Activated naive CD8-positive, alpha-beta T cell treated with anti-CD3 and anti-CD28 coated beads, Interleukin-2, amount 50 U/mL, for 24 hours (primary cell): ENCODE data around the gene GABRB3.

ENCODE experiments used
- ATAC-seq: fragments of 150-1000 bp; cut with Tn5 transposase; one replicate; pipeline ENCODE4 v1.10.0; 2021
- DNase-seq: peaks from one replicate; pipeline ENCODE4 v3.0.0; 2021
- H3K27ac Mint-ChIP-seq: one replicate; pipeline ENCODE4 v1.8.0; 2021; ENCODE audit warnings: mild to moderate bottlenecking, mixed read lengths
- H3K27me3 Mint-ChIP-seq: one replicate; pipeline ENCODE4 v1.8.0; 2021; ENCODE audit warnings: mixed read lengths
- H3K36me3 Mint-ChIP-seq: one replicate; pipeline ENCODE4 v1.8.0; 2021; ENCODE audit warnings: low read depth, mixed read lengths
- H3K4me1 Mint-ChIP-seq: one replicate; pipeline ENCODE4 v1.8.0; 2021; ENCODE audit warnings: mixed read lengths
- H3K4me3 Mint-ChIP-seq: one replicate; pipeline ENCODE4 v1.8.0; 2021; ENCODE audit warnings: mild to moderate bottlenecking, moderate library complexity, mixed read lengths
- H3K9me3 Mint-ChIP-seq: one replicate; pipeline ENCODE4 v1.8.0; 2021; ENCODE audit warnings: mixed read lengths

GABRB3 gene

DNA sequence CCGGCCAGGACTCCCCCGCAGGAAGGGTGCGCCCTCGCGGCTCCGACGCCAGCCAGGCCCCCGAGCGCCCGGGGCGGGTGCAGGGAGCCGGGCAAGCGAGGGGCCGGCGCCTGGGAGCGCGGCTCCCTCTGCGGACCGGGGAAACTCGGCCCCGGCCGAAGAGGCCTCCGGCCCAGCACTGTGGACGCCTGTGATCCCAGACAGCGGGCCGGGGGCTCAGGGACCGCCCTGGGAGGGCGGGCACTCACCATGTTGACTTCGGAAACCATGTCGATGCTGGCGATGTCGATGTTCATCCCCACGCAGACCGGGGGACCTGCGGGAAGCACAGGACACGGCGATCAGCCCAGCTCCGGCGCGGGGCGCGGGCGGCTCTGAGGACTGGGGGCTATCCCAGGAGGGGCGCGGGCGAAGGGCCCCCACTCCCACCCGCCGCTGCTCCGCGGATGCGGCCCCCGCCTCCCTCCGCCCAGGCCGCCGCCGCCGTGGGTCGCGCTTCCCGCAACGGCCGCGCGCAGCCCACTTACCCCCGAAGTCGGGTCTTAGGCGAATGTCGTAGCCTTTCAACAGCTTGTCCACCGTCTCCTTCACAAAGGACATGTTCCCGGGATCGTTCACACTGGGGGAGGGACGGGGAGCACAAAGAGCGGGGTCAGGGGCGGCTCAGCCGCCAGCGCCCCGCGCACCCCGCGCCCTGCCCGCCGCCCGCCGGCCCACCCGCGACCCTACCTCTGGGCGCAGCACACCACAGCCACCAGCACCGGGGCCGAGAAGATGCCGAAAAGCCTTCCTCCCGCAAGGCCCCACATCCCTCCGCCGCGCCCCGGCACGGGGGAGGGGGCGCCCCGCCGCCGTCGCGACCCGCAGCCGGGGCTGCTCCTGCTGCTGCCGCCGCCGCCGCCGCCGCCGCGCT lies at the start of gene GABRB3:
Gene GABRB3, minus strand, starts transcription at position 913 of the 913 bp plus-strand sequence.
- H3K27ac Mint-ChIP-seq: no peak within 1 kb of the TSS
- H3K27me3 Mint-ChIP-seq: peaks cover 34% of the 10 kb centered on the region
- ATAC-seq: no peak

DNA sequence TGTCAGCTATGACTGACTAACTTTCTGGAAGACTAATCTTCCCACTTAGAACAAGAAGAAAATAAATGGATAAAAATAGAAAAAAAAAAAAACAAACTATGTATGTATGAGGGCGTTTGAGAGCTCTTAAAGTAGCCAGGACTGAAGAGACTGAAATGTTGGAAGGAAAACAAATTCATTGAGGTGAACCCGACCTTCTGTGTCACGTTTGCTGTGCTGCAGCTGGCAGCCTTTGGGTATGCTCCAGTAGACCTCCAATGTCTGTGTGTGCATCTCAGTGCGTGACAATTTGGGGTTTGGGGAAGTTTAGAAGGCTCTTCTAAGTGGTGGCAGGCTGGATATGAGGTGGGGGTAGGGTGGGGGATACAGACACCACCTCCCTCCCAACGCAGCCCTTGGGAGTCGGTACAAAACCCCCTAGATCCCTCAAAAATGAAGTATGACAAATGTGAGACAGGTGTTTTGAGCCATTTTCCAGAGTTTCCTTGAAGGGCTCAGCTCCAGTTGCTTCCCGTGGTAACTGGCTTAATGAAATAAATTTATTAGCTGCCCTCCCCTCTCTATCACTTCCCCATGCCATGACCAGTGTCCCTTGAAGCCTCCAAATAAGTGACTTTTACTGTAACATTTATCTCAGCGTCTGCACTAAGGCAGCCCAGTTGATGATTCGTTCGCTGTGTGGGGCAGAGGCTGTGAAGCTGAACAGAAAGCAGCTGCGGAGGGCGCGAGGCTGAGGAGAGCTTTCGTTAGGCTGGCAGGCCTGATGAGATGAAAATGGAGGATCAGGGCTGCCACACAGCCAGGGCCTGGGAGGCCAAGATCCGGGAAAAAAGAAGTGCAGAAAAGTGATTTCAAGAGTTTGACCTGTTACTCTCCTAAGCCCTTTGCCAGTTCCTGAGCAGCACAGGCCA lies 34.9 kb upstream of the GABRB3 start:
- Mint-ChIP-seq H3K4me3 (no peak overlapping the region), H3K27me3 (no peaks in the 10 kb centered on the region), H3K36me3 (no peaks in the 10 kb centered on the region), H3K4me1 (no peaks in the 10 kb centered on the region), H3K27ac (no peak overlapping the region), H3K9me3 (peaks cover 21% of the 10 kb centered on the region)
- DNase-seq (no peak), ATAC-seq (no peak)

More for the DNA sequence above, at the start of gene GABRB3:
- H3K36me3 Mint-ChIP-seq: peaks cover 2% of the 10 kb centered on the region
- no peak for DNase-seq
- H3K4me3 Mint-ChIP-seq: no peak within 1 kb of the TSS
- peaks cover 4% of the 10 kb centered on the region for H3K4me1 Mint-ChIP-seq
- peaks cover 6% of the 10 kb centered on the region for H3K9me3 Mint-ChIP-seq

DNA sequence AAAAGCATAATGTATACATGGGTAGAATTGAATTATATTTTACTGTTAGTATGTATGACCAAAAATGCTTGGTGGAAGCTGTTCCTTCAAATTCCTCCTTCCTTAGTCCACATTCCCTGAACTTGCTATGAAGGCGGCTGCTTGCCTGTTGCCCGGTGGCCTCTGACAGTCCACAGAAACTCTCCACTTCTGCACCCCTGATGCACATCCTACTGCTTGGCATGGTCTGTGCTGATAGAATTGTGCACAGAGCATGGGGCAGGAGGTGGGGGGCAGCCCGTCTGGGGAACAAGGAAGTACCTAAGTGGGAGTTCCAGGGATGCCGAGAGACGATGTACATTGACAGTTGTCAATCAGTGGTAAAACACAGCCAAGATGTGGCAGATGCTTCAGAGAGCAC lies 33.7 kb upstream of the GABRB3 start:
- peaks cover 18% of the 10 kb centered on the region for H3K9me3 Mint-ChIP-seq
- H3K4me3 Mint-ChIP-seq: no peak overlapping the region
- no peaks in the 10 kb centered on the region for H3K27me3 Mint-ChIP-seq
- H3K27ac Mint-ChIP-seq: no peak overlapping the region
- no peak for ATAC-seq
- no peaks in the 10 kb centered on the region for H3K4me1 Mint-ChIP-seq
- no peaks in the 10 kb centered on the region for H3K36me3 Mint-ChIP-seq
- DNase-seq: no peak

DNA sequence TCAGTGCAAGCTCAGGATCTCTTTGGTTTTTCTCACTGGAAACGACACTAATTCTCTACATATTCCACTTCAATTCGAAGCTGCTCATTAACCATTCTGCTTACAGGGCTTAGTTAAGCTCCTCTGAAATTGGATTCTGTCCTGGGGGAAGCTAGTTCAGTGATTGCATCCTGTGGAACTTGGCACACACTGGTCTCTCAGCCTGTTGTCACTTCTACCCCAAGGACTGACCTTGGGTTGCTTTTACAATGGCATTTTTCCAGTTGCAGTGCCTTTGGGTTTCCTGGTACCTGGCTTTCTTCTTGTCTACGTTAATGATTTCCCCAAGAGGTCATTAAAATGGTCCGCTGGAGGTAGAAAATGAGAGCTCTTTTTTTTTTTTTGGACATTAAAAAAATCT lies 33.3 kb upstream of the GABRB3 start:
- no peak overlapping the region for H3K27ac Mint-ChIP-seq
- peaks cover 18% of the 10 kb centered on the region for H3K9me3 Mint-ChIP-seq
- H3K4me3 Mint-ChIP-seq: no peak overlapping the region
- H3K4me1 Mint-ChIP-seq: no peaks in the 10 kb centered on the region
- no peaks in the 10 kb centered on the region for H3K36me3 Mint-ChIP-seq
- no peak for ATAC-seq
- H3K27me3 Mint-ChIP-seq: no peaks in the 10 kb centered on the region
- DNase-seq: no peak

DNA sequence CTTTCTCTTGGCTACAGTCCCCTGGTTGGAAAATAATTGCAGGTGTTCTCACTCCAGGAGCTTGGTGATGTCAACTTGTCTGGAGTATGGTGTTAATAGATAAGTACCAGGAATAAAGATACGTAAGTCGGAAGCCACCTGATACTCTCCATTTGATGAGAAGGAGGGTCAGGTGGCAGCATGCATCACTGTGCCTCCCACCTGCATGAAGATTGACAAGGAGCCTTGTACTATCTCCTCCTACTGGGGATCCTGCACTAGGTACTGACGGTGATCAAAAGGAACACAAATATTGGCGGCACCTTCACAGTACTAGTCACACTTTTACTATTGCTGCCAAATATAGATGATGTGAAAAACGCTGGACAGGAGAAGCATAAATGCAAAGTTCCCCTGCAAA lies 32.6 kb upstream of the GABRB3 start:
- H3K4me3 Mint-ChIP-seq: no peak overlapping the region
- H3K9me3 Mint-ChIP-seq: peaks cover 13% of the 10 kb centered on the region
- no peak overlapping the region for H3K27ac Mint-ChIP-seq
- no peaks in the 10 kb centered on the region for H3K36me3 Mint-ChIP-seq
- ATAC-seq (no peak), DNase-seq (no peak)
- H3K4me1 Mint-ChIP-seq: no peaks in the 10 kb centered on the region
- no peaks in the 10 kb centered on the region for H3K27me3 Mint-ChIP-seq

DNA sequence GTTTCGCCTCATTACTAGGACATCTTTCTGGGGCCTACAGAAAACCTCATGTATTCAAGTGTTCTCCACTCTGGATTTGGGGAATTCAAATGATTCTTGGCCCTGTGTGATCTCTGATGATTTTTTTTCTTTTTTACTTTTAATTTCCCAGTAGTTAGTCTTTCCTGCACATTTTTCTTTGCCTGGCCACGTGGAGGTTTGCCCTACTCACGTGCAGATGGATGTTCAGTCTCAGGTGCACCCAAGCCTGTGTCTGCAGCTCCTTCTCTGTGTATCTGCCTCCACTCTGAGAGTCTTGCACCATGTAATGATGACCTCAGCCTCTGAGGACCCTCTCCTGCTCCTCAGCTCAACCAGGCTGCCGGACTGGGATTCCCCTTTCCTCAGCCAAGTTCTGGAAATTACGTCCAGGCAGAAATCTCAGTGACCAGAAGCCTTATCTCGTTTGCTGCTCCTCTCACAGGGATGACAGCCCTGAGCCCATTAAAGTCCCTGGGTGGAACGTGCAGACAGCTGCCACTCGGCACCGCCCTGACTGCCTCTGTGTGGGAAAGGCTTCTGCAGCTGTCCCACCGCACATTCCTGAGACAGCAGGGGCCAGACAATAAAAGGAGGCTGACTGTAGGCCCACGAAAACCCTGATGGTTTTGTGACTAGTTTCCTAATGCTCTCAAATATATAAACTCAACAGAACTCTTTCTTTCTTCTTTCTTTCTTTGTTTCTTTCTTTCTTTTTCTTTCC lies 31.4 kb upstream of the GABRB3 start:
- H3K9me3 Mint-ChIP-seq: peaks cover 8% of the 10 kb centered on the region
- no peaks in the 10 kb centered on the region for H3K36me3 Mint-ChIP-seq
- no peak overlapping the region for H3K4me3 Mint-ChIP-seq
- no peak overlapping the region for H3K27ac Mint-ChIP-seq
- ATAC-seq: no peak
- DNase-seq: no peak
- no peaks in the 10 kb centered on the region for H3K27me3 Mint-ChIP-seq
- no peaks in the 10 kb centered on the region for H3K4me1 Mint-ChIP-seq

DNA sequence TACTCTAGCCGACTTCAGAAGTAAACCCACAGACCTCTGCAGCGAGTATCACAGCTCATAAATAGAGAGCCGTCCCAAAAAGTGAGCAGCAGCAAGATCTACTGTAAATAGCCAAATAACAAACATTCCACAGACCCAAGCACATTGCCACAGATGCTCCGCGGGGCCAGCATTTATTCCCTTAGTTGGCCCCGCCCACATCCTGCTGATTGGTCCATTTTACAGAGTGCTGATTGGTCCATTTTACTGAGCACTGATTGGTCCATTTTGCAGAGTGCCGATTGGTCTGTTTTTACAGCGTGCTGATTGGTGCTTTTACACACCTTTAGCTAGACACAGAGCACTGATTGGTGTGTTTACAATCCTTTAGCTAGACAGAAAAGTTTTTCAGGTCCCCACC lies 17.3 kb upstream of the GABRB3 start:
- ATAC-seq (no peak), DNase-seq (no peak)
- Mint-ChIP-seq H3K9me3 (peaks cover 18% of the 10 kb centered on the region), H3K36me3 (no peaks in the 10 kb centered on the region), H3K27me3 (no peaks in the 10 kb centered on the region), H3K4me3 (no peak overlapping the region), H3K4me1 (no peaks in the 10 kb centered on the region), H3K27ac (no peak overlapping the region)

DNA sequence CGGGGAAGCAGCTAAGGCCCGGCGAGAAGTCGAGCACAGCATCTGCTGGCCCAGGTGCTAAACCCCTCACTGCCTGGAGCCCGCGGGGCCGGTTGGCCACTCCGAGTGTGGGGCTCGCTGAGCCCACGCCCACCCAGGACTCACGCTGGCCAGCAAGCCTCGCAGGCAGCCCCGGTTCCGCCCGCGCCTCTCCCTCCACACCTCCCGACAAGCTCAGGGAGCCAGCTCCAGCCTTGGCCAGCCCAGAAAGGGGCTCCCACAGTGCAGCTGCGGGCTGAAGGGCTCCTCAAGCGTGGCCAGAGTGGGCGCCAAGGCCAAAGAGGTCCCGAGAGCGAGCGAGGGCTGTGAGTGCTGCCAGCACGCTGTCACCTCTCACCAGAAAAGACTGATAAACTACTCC lies 8.9 kb upstream of the GABRB3 start:
- ATAC-seq: no peak
- Mint-ChIP-seq H3K4me1 (no peaks in the 10 kb centered on the region), H3K36me3 (peaks cover 2% of the 10 kb centered on the region), H3K4me3 (no peak overlapping the region), H3K27me3 (no peaks in the 10 kb centered on the region), H3K9me3 (no peaks in the 10 kb centered on the region), H3K27ac (no peak overlapping the region)
- DNase-seq: no peak

DNA sequence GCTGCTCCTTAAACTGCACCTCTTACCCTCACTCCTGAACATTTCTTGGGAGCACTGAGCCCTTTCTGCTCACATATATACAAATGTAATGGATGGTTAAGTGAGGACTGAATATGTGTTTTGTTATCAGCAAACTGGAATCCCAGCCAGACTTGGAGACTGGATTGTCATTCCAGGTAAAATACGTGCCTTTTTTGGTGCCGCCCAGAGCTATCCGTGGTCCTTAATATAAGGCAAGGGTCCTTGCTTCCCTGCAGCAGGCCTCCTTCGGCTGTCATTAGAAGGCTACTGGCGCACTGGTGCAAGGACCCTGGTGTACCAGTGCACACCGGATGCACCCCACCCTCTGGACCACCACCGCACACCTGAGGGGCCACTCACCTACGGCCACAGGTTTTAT lies 1.1 kb upstream of the GABRB3 start:
- peaks cover 3% of the 10 kb centered on the region for H3K36me3 Mint-ChIP-seq
- H3K27me3 Mint-ChIP-seq: peaks cover 34% of the 10 kb centered on the region
- no peak for DNase-seq
- no peak overlapping the region for H3K4me3 Mint-ChIP-seq
- ATAC-seq: no peak
- peaks cover 6% of the 10 kb centered on the region for H3K9me3 Mint-ChIP-seq
- H3K27ac Mint-ChIP-seq: no peak overlapping the region
- peaks cover 4% of the 10 kb centered on the region for H3K4me1 Mint-ChIP-seq

DNA sequence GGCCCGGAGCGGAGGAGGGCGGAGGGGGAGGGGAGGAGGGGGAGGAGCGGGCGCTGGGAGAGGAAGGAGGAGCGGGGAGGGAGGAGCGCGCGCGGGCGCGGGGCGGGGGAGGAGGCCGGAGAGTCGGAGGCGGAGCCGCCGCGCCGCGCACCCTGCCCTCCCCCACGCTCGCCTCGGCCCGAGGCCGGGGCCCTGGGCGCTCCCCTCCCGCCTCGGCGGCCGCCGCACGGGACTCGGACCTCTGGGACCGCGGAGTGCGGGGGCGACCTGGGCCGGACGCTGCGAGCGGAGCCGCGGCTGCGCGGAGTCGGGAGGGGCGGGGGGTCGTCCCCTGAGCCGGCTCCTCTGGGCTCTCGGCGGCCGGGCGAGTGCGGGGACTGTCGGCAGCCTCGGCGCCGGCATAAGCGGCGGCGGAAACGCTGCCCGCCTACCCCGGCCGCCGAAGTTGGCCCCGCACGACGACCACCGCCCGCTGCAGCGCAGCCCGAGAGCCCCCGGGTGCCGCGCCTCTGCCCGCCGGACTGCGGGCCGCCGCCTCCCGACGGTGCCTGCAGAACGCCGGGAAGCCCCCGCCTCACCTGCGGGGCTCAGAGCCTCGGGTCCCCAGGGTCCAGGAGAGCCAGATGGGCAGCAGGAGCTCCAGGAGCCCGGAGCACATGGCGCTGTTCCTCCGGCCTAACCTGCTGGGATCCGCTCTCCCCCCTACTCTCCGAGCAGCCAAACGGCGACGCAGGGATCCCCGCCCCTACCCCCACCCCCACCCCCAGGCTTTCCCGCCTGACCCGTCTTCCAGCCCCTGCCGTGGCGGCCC lies 406 bp upstream of the GABRB3 start:
- ATAC-seq (no peak), DNase-seq (no peak)
- Mint-ChIP-seq H3K36me3 (peaks cover 3% of the 10 kb centered on the region), H3K27me3 (peaks cover 34% of the 10 kb centered on the region), H3K9me3 (peaks cover 6% of the 10 kb centered on the region), H3K27ac (no peak overlapping the region), H3K4me3 (no peak overlapping the region), H3K4me1 (peaks cover 4% of the 10 kb centered on the region)

DNA sequence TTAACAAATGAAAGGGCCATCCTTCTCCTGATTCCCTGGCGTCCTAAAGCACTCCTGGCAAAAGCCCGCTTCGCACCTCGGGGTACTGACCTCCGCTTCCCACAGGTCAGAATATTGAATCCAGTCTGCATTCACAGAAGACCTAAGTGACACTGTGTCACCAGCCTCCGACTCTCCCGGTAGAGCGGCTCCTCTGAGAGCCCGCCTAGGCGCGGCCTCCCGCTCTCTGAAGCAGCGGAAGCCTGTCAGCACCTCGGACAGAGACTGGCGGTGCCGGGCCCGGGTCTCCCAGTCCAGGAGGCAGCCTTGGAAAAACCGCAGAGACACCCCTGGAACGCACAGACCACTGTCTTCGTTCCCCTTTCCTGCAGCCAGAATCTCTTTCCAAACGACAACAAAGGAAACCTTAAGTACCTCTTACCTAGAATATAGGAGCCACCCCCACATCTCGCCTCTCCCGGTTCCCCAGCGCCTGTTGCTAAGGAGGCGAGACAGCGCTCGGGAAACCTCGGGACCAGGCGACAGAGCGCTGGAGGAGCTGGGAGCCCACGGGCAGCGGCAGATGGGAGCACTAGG lies 1.2 kb downstream of the GABRB3 start:
- DNase-seq: no peak
- Mint-ChIP-seq H3K4me3 (no peak overlapping the region), H3K27ac (no peak overlapping the region), H3K9me3 (peaks cover 6% of the 10 kb centered on the region), H3K27me3 (peaks cover 34% of the 10 kb centered on the region), H3K4me1 (peaks cover 4% of the 10 kb centered on the region), H3K36me3 (peaks cover 2% of the 10 kb centered on the region)
- no peak for ATAC-seq

DNA sequence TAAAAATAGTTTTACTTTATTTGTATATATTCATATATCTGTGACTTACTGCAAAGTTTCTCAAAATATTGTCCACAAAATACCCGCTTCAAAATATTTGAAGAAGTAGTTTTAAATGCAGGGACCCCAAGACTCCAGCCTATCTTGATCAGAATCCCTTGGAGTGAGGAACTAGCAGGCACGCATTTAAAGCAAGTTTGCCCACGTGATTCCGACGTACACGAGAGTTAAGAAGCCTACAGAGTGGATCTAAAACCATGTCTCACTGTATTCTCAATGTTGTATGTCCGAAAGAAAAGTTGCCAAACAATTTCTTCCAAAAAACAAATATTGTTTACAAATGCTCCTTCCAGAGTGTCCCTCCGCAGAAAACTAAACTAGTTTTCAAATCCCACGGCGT lies 1.7 kb downstream of the GABRB3 start:
- no peak for DNase-seq
- peaks cover 4% of the 10 kb centered on the region for H3K4me1 Mint-ChIP-seq
- H3K4me3 Mint-ChIP-seq: no peak overlapping the region
- H3K9me3 Mint-ChIP-seq: peaks cover 6% of the 10 kb centered on the region
- peaks cover 34% of the 10 kb centered on the region for H3K27me3 Mint-ChIP-seq
- no peak for ATAC-seq
- H3K36me3 Mint-ChIP-seq: peaks cover 2% of the 10 kb centered on the region
- H3K27ac Mint-ChIP-seq: no peak overlapping the region

DNA sequence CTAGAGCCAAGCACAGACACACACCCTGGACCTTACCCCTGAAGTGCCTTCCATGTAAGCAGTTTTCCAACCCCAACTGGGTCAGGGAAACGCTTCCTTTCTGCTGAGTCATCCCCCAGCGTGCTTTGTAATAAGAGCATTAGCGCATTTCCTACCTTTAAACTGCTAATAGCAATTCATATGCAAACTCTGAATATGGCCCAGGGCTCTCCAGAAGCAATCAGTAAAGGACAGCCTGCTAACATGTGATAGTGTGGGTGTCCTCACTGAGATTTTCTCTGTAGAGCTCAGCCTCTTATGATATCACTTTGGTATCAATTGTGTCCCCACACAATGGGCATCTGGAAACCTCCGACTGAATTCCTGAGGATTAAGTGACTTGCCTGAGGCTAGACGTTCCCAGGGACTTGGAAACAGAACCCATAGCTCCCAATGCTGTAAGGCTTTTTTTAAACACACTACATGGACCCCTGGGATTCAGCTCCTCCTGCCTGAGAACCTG lies 5.6 kb downstream of the GABRB3 start:
- peaks cover 4% of the 10 kb centered on the region for H3K4me1 Mint-ChIP-seq
- H3K27ac Mint-ChIP-seq: no peak overlapping the region
- peaks cover 11% of the 10 kb centered on the region for H3K27me3 Mint-ChIP-seq
- ATAC-seq: no peak
- H3K36me3 Mint-ChIP-seq: no peaks in the 10 kb centered on the region
- no peak overlapping the region for H3K4me3 Mint-ChIP-seq
- no peak for DNase-seq
- peaks cover 6% of the 10 kb centered on the region for H3K9me3 Mint-ChIP-seq
